Spleen (tissue), 11 donors: ENCODE measurements around the gene CXCR1. TPM values are rescaled to one million over a fixed set of nuclear protein-coding genes. Genes with fewer than 3 reads are reported as not detected.
"Not testable (repeated sequence)": the region's sequence is repeated elsewhere in the genome, so short reads cannot be mapped to it uniquely, and the experiment has no call there.

Experiments
- DNase-seq: peaks from one replicate; pipeline ENCODE4 v3.0.0-alpha.2; 2020
- H3K27ac ChIP-seq, 8 donors: fragments of 200-600 bp; sonication (generic) in 7 of 8; 1 replicate in 4 of 8; 2 replicates in 4 of 8; pipeline versions ENCODE4 v1.5.0 to v1.8.0; 2016 to 2021; ENCODE audit warnings: inconsistent platforms in 4 of 8, mild to moderate bottlenecking in 4 of 8, moderate library complexity in 1 of 8
- H3K27me3 ChIP-seq, 7 donors: fragments of 200-600 bp; sonication (generic) in 6 of 7; replicated peaks in 1 of 7; 1 replicate in 4 of 7; 2 replicates in 3 of 7; pipeline versions ENCODE4 v1.5.0 to v1.8.0; 2016 to 2021; ENCODE audit warnings: inconsistent platforms in 3 of 7, mild to moderate bottlenecking in 1 of 7
- H3K36me3 ChIP-seq, 6 donors: fragments of 200-600 bp; sonication (generic) in 5 of 6; 1 replicate in 4 of 6; 2 replicates in 2 of 6; pipeline versions ENCODE4 v1.5.0 to v1.8.0; 2016 to 2021; ENCODE audit warnings: inconsistent platforms in 2 of 6
- H3K4me1 ChIP-seq, 6 donors: fragments of 200-600 bp; sonication (generic) in 5 of 6; 1 replicate in 3 of 6; 2 replicates in 3 of 6; pipeline versions ENCODE4 v1.5.0 to v1.8.0; 2016 to 2021; ENCODE audit warnings: inconsistent platforms in 3 of 6
- H3K4me3 ChIP-seq, 8 donors: fragments of 200-600 bp; sonication (generic) in 7 of 8; 1 replicate in 4 of 8; 2 replicates in 4 of 8; pipeline versions ENCODE4 v1.5.0 to v1.8.0; 2016 to 2021; ENCODE audit warnings: inconsistent platforms in 4 of 8, mild to moderate bottlenecking in 4 of 8, moderate library complexity in 2 of 8
- H3K9me3 ChIP-seq, 8 donors: fragments of 200-600 bp; sonication (generic) in 7 of 8; 1 replicate in 4 of 8; 2 replicates in 4 of 8; pipeline versions ENCODE4 v1.5.0 to v1.8.0; 2016 to 2021; ENCODE audit warnings: inconsistent platforms in 4 of 8
- POLR2A ChIP-seq, 3 donors: fragments of 450-650 bp; IDR thresholded peaks; one replicate each; pipeline ENCODE4 v1.5.1; 2017; ENCODE audit warnings: antibody characterized with exemption in 3 of 3, mild to moderate bottlenecking in 1 of 3
- POLR2AphosphoS5 ChIP-seq, 3 donors: sonication (generic); formaldehyde crosslinking; IDR thresholded peaks; one replicate each; pipeline ENCODE4 v1.5.1; 2017; ENCODE audit warnings: antibody characterized with exemption in 3 of 3
- WGBS, 5 donors: extraction: QIAGEN DNeasy Blood & Tissue Kit in 3 of 5; methylation state at CpG; one replicate each; pipeline versions ENCODE4 v1.1.5 to v1.1.7; 2013 to 2018; 5-methylcytosine and 5-hydroxymethylcytosine counted together
- intact Hi-C: fragments of 100-400 bp; cut with DNase I; formaldehyde crosslinking; loops from one replicate; pipeline ENCODE4 v1.15.0; 2023; ENCODE audit warnings: low total_unique reads
- polyA plus RNA-seq, 3 donors: library from polyadenylated mRNA; stranded (reverse); fragments of 200-250 nt; gene quantifications; one replicate each; pipeline ENCODE4 v1.2.1, GENCODE V29; 2013
- total RNA-seq, 7 donors: library from RNA; depleted of rRNA in 3 of 7; stranded (reverse); fragments of >200 nt in 3 of 7; fragmentation: NEBNext Ultra II Directional in 4 of 7; extraction: Animal tissue kit (Norgen Biotek cat#: 25700) in 4 of 7; gene quantifications; one replicate each; pipeline versions ENCODE4 v1.1.0 to v1.2.1, GENCODE V29; 2016 to 2021
- TF ChIP-seq, protein P1 (sequence below), 11 experiments: fragments of 200-600 bp in 7 of 11; fragments of 450-650 bp in 4 of 11; sonication (generic) in 4 of 11; IDR thresholded peaks in 8 of 11; conservative IDR thresholded peaks in 3 of 11; 1 replicate in 7 of 11; 2 replicates in 4 of 11; pipeline versions ENCODE4 v1.4.0 to v1.8.0; 2016 to 2021; ENCODE audit warnings: antibody characterized with exemption in 11 of 11, inconsistent platforms in 4 of 11, mild to moderate bottlenecking in 1 of 11
- donor health status: healthy with polysubstance abuse.
- donor health status: DM: no; HTN: no; CAD: no; lungs with moderate emphysema.
- donor health status: DM: no; HTN: no; CAD: no.
- donor health status: Bipolar disorder and iron deficiency.
- donor health status: healthy.
- donor health status: DM: no; HTN: no; CAD: no.
- donor health status: DM: yes; HTN: yes; CAD: no.

The CXCR1 gene
- total and polyA plus RNA-seq, 10 donors: 0.70 to 139 (median 39.2) TPM

DNA sequence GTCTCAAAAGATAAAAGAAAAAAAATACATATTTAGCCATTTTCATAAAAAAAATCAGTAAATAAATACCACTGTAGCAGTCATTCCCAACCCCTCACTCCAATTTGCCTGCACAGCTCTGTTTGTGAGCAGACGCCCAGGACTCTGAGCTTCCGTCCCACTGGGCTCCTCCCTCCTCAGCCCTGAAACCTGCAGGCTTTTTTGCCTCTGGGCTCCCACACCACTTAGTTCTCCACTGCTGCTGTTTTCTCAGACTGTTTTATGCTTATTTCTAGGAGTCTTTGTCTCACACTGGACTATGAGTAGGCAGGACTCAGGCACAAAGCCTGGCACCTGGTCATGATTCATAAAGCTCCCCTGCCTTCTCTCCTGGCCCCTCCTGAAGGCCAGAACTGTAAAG, 6.1 kb upstream of the CXCR1 start:
- DNase-seq: no peak
- intact Hi-C loops: no loop called here
- WGBS, 5 donors: 87 to 94% (median 90%) methylated on average over 2 of the region's 2 CpGs
- TF ChIP-seq, protein P1, sequence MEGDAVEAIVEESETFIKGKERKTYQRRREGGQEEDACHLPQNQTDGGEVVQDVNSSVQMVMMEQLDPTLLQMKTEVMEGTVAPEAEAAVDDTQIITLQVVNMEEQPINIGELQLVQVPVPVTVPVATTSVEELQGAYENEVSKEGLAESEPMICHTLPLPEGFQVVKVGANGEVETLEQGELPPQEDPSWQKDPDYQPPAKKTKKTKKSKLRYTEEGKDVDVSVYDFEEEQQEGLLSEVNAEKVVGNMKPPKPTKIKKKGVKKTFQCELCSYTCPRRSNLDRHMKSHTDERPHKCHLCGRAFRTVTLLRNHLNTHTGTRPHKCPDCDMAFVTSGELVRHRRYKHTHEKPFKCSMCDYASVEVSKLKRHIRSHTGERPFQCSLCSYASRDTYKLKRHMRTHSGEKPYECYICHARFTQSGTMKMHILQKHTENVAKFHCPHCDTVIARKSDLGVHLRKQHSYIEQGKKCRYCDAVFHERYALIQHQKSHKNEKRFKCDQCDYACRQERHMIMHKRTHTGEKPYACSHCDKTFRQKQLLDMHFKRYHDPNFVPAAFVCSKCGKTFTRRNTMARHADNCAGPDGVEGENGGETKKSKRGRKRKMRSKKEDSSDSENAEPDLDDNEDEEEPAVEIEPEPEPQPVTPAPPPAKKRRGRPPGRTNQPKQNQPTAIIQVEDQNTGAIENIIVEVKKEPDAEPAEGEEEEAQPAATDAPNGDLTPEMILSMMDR (IDR thresholded peaks at IDR 0.05 in 8 of 11, conservative IDR thresholded peaks at IDR 0.05 in 3 of 11): no peak
- no peak for TF ChIP-seq POLR2AphosphoS5 (IDR thresholded peaks at IDR 0.05)
- no peak for TF ChIP-seq POLR2A (IDR thresholded peaks at IDR 0.05)
- H3K4me1 ChIP-seq: peaks cover 0 to 22% (median 8%) of the 10 kb centered on the region in 6 donors
- H3K4me3 ChIP-seq: no peak overlapping the region
- no peaks in the 10 kb centered on the region for H3K27me3 ChIP-seq
- H3K9me3 ChIP-seq: no peaks in the 10 kb centered on the region
- H3K36me3 ChIP-seq: no peaks in the 10 kb centered on the region
- no peak overlapping the region for H3K27ac ChIP-seq

DNA sequence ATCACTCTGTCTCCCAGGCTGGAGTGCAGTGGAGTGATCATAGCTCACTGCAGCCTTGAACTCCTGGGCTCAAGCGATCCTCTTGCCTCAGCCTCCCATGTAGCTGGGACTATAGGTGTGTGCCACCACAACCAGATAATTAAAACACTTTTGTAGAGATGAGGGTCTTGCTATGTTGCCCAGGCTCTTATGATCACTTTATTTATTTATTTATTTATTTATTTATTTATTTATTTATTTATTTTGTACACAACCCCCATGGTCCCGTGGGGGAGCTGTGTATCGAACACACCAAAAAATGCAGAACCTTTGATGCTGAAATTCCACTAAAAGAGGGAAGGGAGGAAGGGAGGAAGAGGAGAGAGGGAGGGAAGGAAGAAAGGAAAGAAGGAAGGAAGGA, 5.0 kb upstream of the CXCR1 start:
- H3K4me3 ChIP-seq, H3K9me3 ChIP-seq, H3K27ac ChIP-seq, H3K36me3 ChIP-seq, intact Hi-C loops, H3K27me3 ChIP-seq, DNase-seq: not testable (repeated sequence)
- peaks cover 1 to 31% (median 16%) of the 10 kb centered on the region in 6 donors for H3K4me1 ChIP-seq
- WGBS, 5 donors: 83 to 92% (median 88%) methylated on average over 3 of the region's 3 CpGs

DNA sequence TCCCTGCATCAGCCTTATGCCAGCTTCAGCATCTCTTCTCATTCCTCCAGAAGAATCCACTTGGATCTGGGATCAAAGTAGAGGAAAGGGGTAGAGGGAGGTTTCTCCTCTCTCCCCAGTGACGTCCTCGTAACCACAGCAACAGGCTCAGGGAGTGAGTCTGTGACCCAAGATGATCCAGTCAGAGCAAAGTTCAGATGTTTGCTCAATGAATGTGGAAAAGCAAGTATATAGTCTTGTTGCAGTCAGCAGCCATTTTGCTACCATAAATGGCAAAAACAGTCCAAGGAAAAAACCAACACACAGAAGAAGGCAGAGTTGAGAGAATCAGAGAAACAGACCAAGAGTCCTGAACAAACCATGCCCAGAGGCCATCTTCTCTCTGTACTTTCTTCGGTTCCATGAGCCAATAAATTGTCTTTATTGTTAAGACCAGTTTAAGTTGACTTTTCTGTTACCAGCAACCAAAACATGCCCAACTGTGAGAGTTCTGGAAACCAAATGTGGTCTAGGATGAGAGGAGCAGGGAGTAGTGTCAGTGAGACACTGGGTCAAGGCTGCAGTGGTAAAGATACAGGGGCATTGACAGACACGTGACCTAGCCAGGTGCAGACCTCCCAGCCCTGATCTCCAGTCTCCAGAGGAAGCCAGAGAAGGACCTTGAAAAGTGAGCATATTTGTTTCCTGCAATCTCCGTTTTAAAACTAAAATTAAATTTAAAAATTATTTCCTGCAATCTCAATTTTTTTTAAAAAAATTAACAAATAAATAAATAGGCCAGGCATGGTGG, 3.2 kb upstream of the CXCR1 start:
- Histone ChIP-seq H3K4me1 (peaks cover 5 to 36% (median 20%) of the 10 kb centered on the region in 6 donors), H3K27ac (peak overlapping the region in 3 of 8 donors; percentile 12 to 26 (median 15)), H3K4me3 (no peak overlapping the region), H3K9me3 (no peaks in the 10 kb centered on the region), H3K27me3 (no peaks in the 10 kb centered on the region), H3K36me3 (peaks cover 0 to 1% (median 0%) of the 10 kb centered on the region in 6 donors)
- WGBS, 5 donors: 65 to 79% (median 75%) methylated on average over 5 of the region's 5 CpGs
- TF ChIP-seq, protein P1 (IDR thresholded peaks at IDR 0.05 in 8 of 11, conservative IDR thresholded peaks at IDR 0.05 in 3 of 11): no peak
- TF ChIP-seq POLR2AphosphoS5 (IDR thresholded peaks at IDR 0.05) (no peak), POLR2A (IDR thresholded peaks at IDR 0.05) (no peak)
- intact Hi-C loops: no loop called here
- no peak for DNase-seq

DNA sequence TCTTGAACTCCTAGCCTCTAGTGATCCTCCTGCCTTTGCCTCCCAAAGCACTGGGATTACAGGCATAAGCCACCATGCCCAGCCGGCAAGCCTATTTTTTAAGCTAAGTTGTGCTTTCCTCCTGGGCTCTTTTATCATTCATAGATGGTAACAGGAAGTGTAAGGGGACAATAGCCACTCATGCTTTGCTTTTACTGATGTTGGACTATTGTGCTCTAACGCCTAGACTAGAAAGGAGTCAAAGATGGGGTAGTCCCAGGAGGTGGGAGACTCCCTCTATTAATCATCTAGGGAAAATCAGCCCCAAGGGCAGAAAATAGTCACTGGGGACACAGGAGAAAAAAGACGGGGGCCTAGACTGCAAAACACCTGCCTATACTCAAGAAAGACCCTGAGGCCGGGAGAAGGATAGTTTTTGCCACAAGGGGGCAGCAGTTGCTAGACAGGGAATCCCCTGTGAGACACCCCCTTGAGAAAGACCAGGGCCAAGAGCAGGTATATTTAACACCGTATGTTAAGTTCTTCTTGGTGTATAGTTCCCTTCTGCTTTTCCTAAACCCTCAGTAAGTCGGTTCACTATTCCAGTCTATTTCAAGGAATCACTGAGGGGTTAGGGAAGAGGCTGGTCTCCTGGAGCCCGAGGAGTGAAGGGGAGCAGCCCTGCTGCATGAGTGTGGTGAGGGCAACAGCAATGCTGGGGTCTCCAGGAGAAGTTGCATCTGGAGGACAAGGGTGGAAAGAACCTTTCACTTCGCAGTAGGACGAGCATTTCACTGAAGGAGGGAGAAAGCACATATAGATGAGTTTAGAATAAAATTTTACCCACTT, 2.1 kb upstream of the CXCR1 start:
- WGBS, 5 donors: 49 to 56% (median 50%) methylated on average over 9 of the region's 9 CpGs

More for the DNA sequence above, 2.1 kb upstream of the CXCR1 start:
- Histone ChIP-seq H3K27me3 (no peaks in the 10 kb centered on the region), H3K4me3 (no peak overlapping the region), H3K9me3 (no peaks in the 10 kb centered on the region), H3K27ac (peak overlapping the region in 1 of 8 donors; percentile 83), H3K4me1 (peaks cover 5 to 40% (median 20%) of the 10 kb centered on the region in 6 donors), H3K36me3 (peaks cover 0 to 12% (median 0%) of the 10 kb centered on the region in 6 donors)
- TF ChIP-seq POLR2A (IDR thresholded peaks at IDR 0.05): no peak
- TF ChIP-seq, protein P1 (IDR thresholded peaks at IDR 0.05 in 8 of 11, conservative IDR thresholded peaks at IDR 0.05 in 3 of 11): peak; percentile 7 to 79 (median 63)
- DNase-seq: no peak
- intact Hi-C loops: no loop called here
